Astrocyte (in vitro differentiated cells and primary cell): ENCODE data around the gene THEM5. TPM values are rescaled to one million over a fixed set of nuclear protein-coding genes. Genes with fewer than 3 reads are reported as not detected.
"Not testable (repeated sequence)": the region's sequence is repeated elsewhere in the genome, so short reads cannot be mapped to it uniquely, and the experiment has no call there.

Source experiments
- DNase-seq: peaks from one replicate; pipeline ENCODE4 v3.0.0-alpha.2; 2010; ENCODE audit warnings: low read depth
- FAIRE-seq: peaks from 2 replicates; lab custom pipeline; 2011; peaks lifted over from hg19 to GRCh38; lab: Jason Lieb, UNC
- H2AFZ ChIP-seq: 2 replicates; pipeline ENCODE4 v1.6.0; 2012; ENCODE audit warnings: low read depth, low read length, inconsistent platforms
- H3K27ac ChIP-seq: 2 replicates; pipeline ENCODE4 v1.5.1; 2011; ENCODE audit warnings: low read depth, low read length, inconsistent platforms
- H3K27me3 ChIP-seq: 2 replicates; pipeline ENCODE4 v1.6.0; 2011; ENCODE audit warnings: low read length, inconsistent platforms; ENCODE audit not compliant: insufficient read depth
- H3K36me3 ChIP-seq: 2 replicates; pipeline ENCODE4 v1.5.1; 2011; ENCODE audit warnings: low read length, inconsistent platforms; ENCODE audit not compliant: insufficient read depth
- H3K4me1 ChIP-seq: 2 replicates; pipeline ENCODE4 v1.5.1; 2011; ENCODE audit warnings: low read length, inconsistent platforms; ENCODE audit not compliant: insufficient read depth
- H3K4me2 ChIP-seq: 2 replicates; pipeline ENCODE4 v1.6.0; 2012; ENCODE audit warnings: low read length, inconsistent platforms
- H3K4me3 ChIP-seq: 2 replicates; pipeline ENCODE4 v1.5.1; 2011; ENCODE audit warnings: low read depth, mild to moderate bottlenecking, low read length, inconsistent platforms; ENCODE audit not compliant: insufficient read depth
- H3K79me2 ChIP-seq: 2 replicates; pipeline ENCODE4 v1.6.0; 2012; ENCODE audit warnings: mild to moderate bottlenecking, low read length, inconsistent platforms; ENCODE audit not compliant: insufficient read depth
- H3K9ac ChIP-seq: 2 replicates; pipeline ENCODE4 v1.6.0; 2012; ENCODE audit warnings: mild to moderate bottlenecking, low read length, inconsistent platforms
- H3K9me3 ChIP-seq: 2 replicates; pipeline ENCODE4 v1.5.1; 2012; ENCODE audit warnings: low read depth, mild to moderate bottlenecking, low read length, inconsistent platforms; ENCODE audit not compliant: insufficient read depth
- H4K20me1 ChIP-seq: 2 replicates; pipeline ENCODE4 v1.6.0; 2012; ENCODE audit warnings: low read length, inconsistent platforms; ENCODE audit not compliant: insufficient read depth
- H3K27ac Mint-ChIP-seq: one replicate; pipeline ENCODE4 v1.8.0; 2021; ENCODE audit warnings: mild to moderate bottlenecking, mixed read lengths; ENCODE audit not compliant: unreplicated experiment
- H3K27me3 Mint-ChIP-seq: one replicate; pipeline ENCODE4 v1.8.0; 2021; ENCODE audit warnings: low read depth, mixed read lengths; ENCODE audit not compliant: unreplicated experiment
- H3K36me3 Mint-ChIP-seq: one replicate; pipeline ENCODE4 v1.8.0; 2021; ENCODE audit warnings: low read depth, mixed read lengths; ENCODE audit not compliant: unreplicated experiment
- H3K4me1 Mint-ChIP-seq: one replicate; pipeline ENCODE4 v1.8.0; 2021; ENCODE audit warnings: low read depth, mixed read lengths; ENCODE audit not compliant: unreplicated experiment
- H3K4me3 Mint-ChIP-seq: one replicate; pipeline ENCODE4 v1.8.0; 2021; ENCODE audit warnings: mild to moderate bottlenecking, moderate library complexity, mixed read lengths; ENCODE audit not compliant: unreplicated experiment
- H3K9me3 Mint-ChIP-seq: one replicate; pipeline ENCODE4 v1.8.0; 2021; ENCODE audit warnings: mild to moderate bottlenecking, mixed read lengths; ENCODE audit not compliant: unreplicated experiment
- CTCF ChIP-seq: IDR thresholded peaks from 2 replicates; pipeline ENCODE4 v1.5.1; 2011; ENCODE audit warnings: low read depth, mild to moderate bottlenecking, inconsistent platforms, low read length, moderate library complexity; ENCODE audit not compliant: insufficient read depth
- EZH2 ChIP-seq: IDR thresholded peaks from 2 replicates; pipeline ENCODE4 v1.6.1; 2012; ENCODE audit warnings: mild to moderate bottlenecking, low read length, inconsistent platforms; ENCODE audit not compliant: insufficient read depth
- total RNA-seq: library from RNA; stranded (reverse); gene quantifications from 2 replicates; pipeline ENCODE4 v1.2.1, GENCODE V29; 2021

THEM5 gene
- total RNA-seq, 1 donor from 2014 or later = not detected

- H3K27me3 ChIP-seq = no peaks in the 10 kb centered on the region
- no peak overlapping the region for H3K4me3 ChIP-seq
- peaks cover 6% of the 10 kb centered on the region for H3K36me3 ChIP-seq
- H3K27ac ChIP-seq = no peak overlapping the region
- no peaks in the 10 kb centered on the region for H3K4me1 ChIP-seq
- H3K79me2 ChIP-seq = no peaks in the 10 kb centered on the region
- no peak overlapping the region for H2AFZ ChIP-seq
- no peak overlapping the region for H3K9ac ChIP-seq
- H3K36me3 Mint-ChIP-seq = peaks cover 18% of the 10 kb centered on the region
- TF ChIP-seq EZH2 (no peak), CTCF (no peak)
- peaks cover 2% of the 10 kb centered on the region for H3K9me3 Mint-ChIP-seq
- no peak overlapping the region for H3K27ac Mint-ChIP-seq
- H3K4me2 ChIP-seq = no peak overlapping the region
- no peak overlapping the region for H3K4me3 Mint-ChIP-seq
- H4K20me1 ChIP-seq = no peaks in the 10 kb centered on the region
- DNase-seq (no peak), FAIRE-seq (no peak)
- H3K4me1 Mint-ChIP-seq = no peaks in the 10 kb centered on the region
- no peaks in the 10 kb centered on the region for H3K9me3 ChIP-seq
- H3K27me3 Mint-ChIP-seq = no peaks in the 10 kb centered on the region
Measured at GRCh38 chr1:151875419-151876097, 22.0 kb upstream of the THEM5 start.

DNA sequence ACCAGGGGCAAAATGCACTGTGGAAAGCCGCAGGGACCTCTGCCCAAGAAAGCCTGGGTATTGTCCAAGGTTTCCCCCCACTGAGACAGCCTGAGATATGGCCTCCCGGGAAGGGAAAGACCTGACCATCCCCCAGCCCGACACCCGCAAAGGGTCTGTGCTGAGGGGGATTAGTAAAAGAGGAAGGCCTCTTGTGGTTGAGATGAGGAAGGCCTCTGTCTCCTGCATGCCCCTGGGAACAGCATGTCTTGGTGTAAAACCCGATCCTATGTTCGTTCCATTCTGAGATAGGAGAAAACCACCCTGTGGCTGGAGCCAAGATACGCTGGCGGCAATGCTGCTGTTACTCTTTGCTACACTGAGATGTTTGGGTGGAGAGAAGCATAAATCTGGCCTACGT is 19.3 kb upstream of the THEM5 start:
- H3K4me1 ChIP-seq, H3K79me2 ChIP-seq, DNase-seq, H3K27ac ChIP-seq, H3K9me3 ChIP-seq, H3K27me3 Mint-ChIP-seq, H3K9ac ChIP-seq, H3K9me3 Mint-ChIP-seq, H3K36me3 ChIP-seq, FAIRE-seq, H4K20me1 ChIP-seq, H3K27me3 ChIP-seq, H3K4me3 Mint-ChIP-seq, H3K4me2 ChIP-seq, H2AFZ ChIP-seq, H3K4me1 Mint-ChIP-seq, H3K4me3 ChIP-seq, H3K27ac Mint-ChIP-seq: not testable (repeated sequence)
- peaks cover 15% of the 10 kb centered on the region for H3K36me3 Mint-ChIP-seq

DNA sequence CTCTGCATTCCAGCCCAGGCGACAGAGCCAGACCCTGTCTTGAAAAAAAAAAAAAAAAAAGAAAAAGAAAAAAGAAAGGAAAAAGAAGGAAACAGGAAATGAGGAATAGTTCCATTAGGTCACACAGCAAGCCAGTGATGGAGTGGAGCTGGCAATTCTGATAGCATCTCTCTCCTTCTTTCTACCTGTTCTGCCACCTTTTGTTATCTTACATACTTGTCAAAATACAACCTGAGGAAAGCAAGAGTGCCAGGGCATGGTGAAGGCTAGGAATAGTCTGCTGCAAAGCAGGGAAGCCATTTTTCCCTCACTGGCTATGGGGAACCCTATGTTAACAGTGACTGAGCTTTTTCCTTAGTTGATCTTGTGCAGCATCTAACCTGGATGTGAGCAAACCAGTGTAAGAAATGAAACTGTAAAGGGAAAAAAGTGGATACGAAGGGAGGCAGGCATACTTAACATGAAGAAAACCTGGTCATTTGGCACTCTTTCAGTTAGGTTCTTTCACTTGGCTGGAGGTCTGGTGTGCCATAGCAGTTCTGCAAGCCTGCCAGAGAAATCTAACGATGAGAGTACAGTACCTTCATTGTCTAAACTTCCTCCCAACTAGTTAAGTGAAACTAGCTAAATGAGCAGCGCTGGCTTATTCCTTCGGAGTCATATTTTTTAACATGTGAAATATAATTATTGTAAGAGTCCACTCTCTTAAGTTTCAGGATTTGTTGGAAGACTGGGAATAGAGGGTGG is 17.9 kb upstream of the THEM5 start:
- Histone ChIP-seq H3K9ac (no peak overlapping the region), H3K4me1 (no peaks in the 10 kb centered on the region), H3K4me2 (no peak overlapping the region), H3K9me3 (no peaks in the 10 kb centered on the region), H2AFZ (no peak overlapping the region), H3K4me3 (no peak overlapping the region), H3K36me3 (peaks cover 6% of the 10 kb centered on the region), H3K27me3 (no peaks in the 10 kb centered on the region), H3K27ac (no peak overlapping the region), H3K79me2 (no peaks in the 10 kb centered on the region), H4K20me1 (no peaks in the 10 kb centered on the region)
- Mint-ChIP-seq H3K4me3 (no peak overlapping the region), H3K4me1 (peaks cover 6% of the 10 kb centered on the region), H3K27ac (no peak overlapping the region), H3K36me3 (peaks cover 12% of the 10 kb centered on the region), H3K9me3 (peaks cover 2% of the 10 kb centered on the region), H3K27me3 (no peaks in the 10 kb centered on the region)
- FAIRE-seq = no peak
- DNase-seq = no peak
- no peak for TF ChIP-seq CTCF
- TF ChIP-seq EZH2 = no peak
